GM19395 (cell line): Measurements from ENCODE around the gene SRRM4.

Experiments
- ATAC-seq: cut with Tn5 transposase; IDR thresholded peaks from one replicate; pipeline ENCODE4 v1.9.1; 2021; ENCODE audit warnings: mild to moderate bottlenecking, moderate library complexity; ENCODE audit not compliant: unreplicated experiment

SRRM4 gene

GRCh38 chr12:119183942-119184695, 202.8 kb downstream of the SRRM4 start:
- ATAC-seq, result no peak

- no peak for ATAC-seq
Measured at GRCh38 chr12:119195256-119195655, 213.9 kb downstream of the SRRM4 start.

GRCh38 chr12:119198440-119198839, 217.1 kb downstream of the SRRM4 start:
- ATAC-seq, result no peak

GRCh38 chr12:119200601-119201000, 219.3 kb downstream of the SRRM4 start:
- no peak for ATAC-seq

- ATAC-seq, result no peak
Measured at GRCh38 chr12:119201789-119202543, 220.6 kb downstream of the SRRM4 start.

- ATAC-seq, result no peak
Measured at GRCh38 chr12:119202544-119202943, 221.2 kb downstream of the SRRM4 start.

GRCh38 chr12:119204131-119204530, 222.8 kb downstream of the SRRM4 start:
- no peak for ATAC-seq

- ATAC-seq, result no peak
Measured at GRCh38 chr12:119204671-119205285, 223.4 kb downstream of the SRRM4 start.

GRCh38 chr12:119206348-119207062, 225.2 kb downstream of the SRRM4 start:
- ATAC-seq, result no peak

- no peak for ATAC-seq
Measured at GRCh38 chr12:119207063-119207560, 225.8 kb downstream of the SRRM4 start.

- ATAC-seq, result no peak
Measured at GRCh38 chr12:119208626-119209061, 227.3 kb downstream of the SRRM4 start.

- no peak for ATAC-seq
Measured at GRCh38 chr12:119211884-119212283, 230.5 kb downstream of the SRRM4 start.
